Measurements from ENCODE around the gene ATAD3C. TPM values are rescaled to one million over a fixed set of nuclear protein-coding genes. Genes with fewer than 3 reads are reported as not detected.
"Not testable (repeated sequence)": the region's sequence is repeated elsewhere in the genome, so short reads cannot be mapped to it uniquely, and the experiment has no call there.

ATAD3C gene
- polyA plus RNA-seq, 2 of the 4 experiments (the other 2 are of a cell fraction): not detected

GRCh38 chr1:1406821-1407635, 42.5 kb upstream of the ATAD3C start, which contains the start of gene MRPL20 (continued):
- no peak for TF ChIP-seq HMGXB4 (CRISPR knock-in tag; IDR thresholded peaks at IDR 0.05; ENCODE audit: borderline replicate concordance)
- no peak for TF ChIP-seq USF2 (IDR thresholded peaks at IDR 0.05)
- TF ChIP-seq GATA3 (IDR thresholded peaks at IDR 0.05; ENCODE audit: borderline replicate concordance): 0 out of 2 replicates have a peak, but pooled peaks have one; percentile 24
- no peak for TF ChIP-seq POLR2AphosphoS2 (conservative IDR thresholded peaks at IDR 0.05; ENCODE audit: low read length)
- no peak for TF ChIP-seq CTCF (IDR thresholded peaks at IDR 0.05)
- no peak for TF ChIP-seq CEBPB (IDR thresholded peaks at IDR 0.05)
- no peak for TF ChIP-seq KDM1A (IDR thresholded peaks at IDR 0.05; ENCODE audit: low read depth)
- peak; percentile 69; the same call in 1 of the 2 replicates for TF ChIP-seq PHF8 (IDR thresholded peaks at IDR 0.05; ENCODE audit: borderline replicate concordance, low read depth)

- Histone ChIP-seq H3K4me2 (peak overlapping the region; percentile 93), H3K4me3 (peak overlapping the region; percentile 69), H3K27ac (peak overlapping the region; percentile 88 to 100), H3K9me3 (no peaks in the 10 kb centered on the region), H3K4me1 (peaks cover 22% of the 10 kb centered on the region)
- ChIA-PET CTCF (interaction anchor here (0.5 to 3.8 kb wide), 4 partner anchors 34 to 496 kb away, joined by 3 to 21 read pairs (median 7); no protein-coding TSS in a partner anchor), POLR2A (interaction anchor here (0.6 to 2.3 kb wide), 6 partner anchors 9 to 416 kb away, joined by 3 to 12 read pairs (median 4); partner anchors contain the start of genes AURKAIP1 and CCNL2)
- DNase-seq (ENCODE audit: low read depth in 1 of 2, low spot score in 1 of 2): peak in 1 of 2 experiments; percentile 42
- peak; percentile 54 to 66 for ATAC-seq
- TF ChIP-seq REST (IDR thresholded peaks at IDR 0.05) (no peak), FOSB (CRISPR knock-in tag; IDR thresholded peaks at IDR 0.05) (no peak), NPAS2 (CRISPR knock-in tag; IDR thresholded peaks at IDR 0.05; ENCODE audit: borderline replicate concordance) (no peak), RFX5 (IDR thresholded peaks at IDR 0.05) (no peak), RAD21 (conservative IDR thresholded peaks at IDR 0.05 in 1 of 2, IDR thresholded peaks at IDR 0.05 in 1 of 2) (no peak), CTCF (IDR thresholded peaks at IDR 0.05) (no peak), EP300 (IDR thresholded peaks at IDR 0.05) (no peak), JUNB (IDR thresholded peaks at IDR 0.05) (no peak), USF2 (IDR thresholded peaks at IDR 0.05) (no peak), MYC (IDR thresholded peaks at IDR 0.05; ENCODE audit: borderline replicate concordance, low read length) (no peak)
- 14% methylated on average over 36 of the region's 41 CpGs for WGBS (ENCODE audit: missing lambda C conversion rate)
- no peak for FAIRE-seq
These were observed 41.7 kb upstream of the ATAD3C start for GRCh38 chr1:1407636-1408318.

- DNase-seq (ENCODE audit: low read depth in 1 of 2, low spot score in 1 of 2); H3K9me3 ChIP-seq; FAIRE-seq; ATAC-seq; H3K4me3 ChIP-seq; H3K4me2 ChIP-seq; H3K27ac ChIP-seq: not testable (repeated sequence)
- POLR2A ChIA-PET: interaction anchor here (1.1 kb wide), 1 partner anchor 11 kb away, joined by 3 read pairs; the partner anchor contains the start of gene CCNL2
- WGBS (ENCODE audit: missing lambda C conversion rate): 78% methylated on average over 8 of the region's 8 CpGs
- H3K4me1 ChIP-seq: peaks cover 22% of the 10 kb centered on the region
- CTCF ChIA-PET: interaction anchor here (1.8 kb wide), 1 partner anchor 95 kb away, joined by 5 read pairs; no protein-coding TSS in a partner anchor
These were observed 39.3 kb upstream of the ATAD3C start for GRCh38 chr1:1410238-1410637.

Data from A549 (cell line).